Upper lobe of left lung (tissue), 4 donors: ENCODE data around the gene ARHGAP10.

Experiments
- EP300 ChIP-seq, 4 donors: sonication (generic); formaldehyde crosslinking; IDR thresholded peaks; one replicate each; pipeline ENCODE4 v1.5.1; 2017; ENCODE audit warnings: antibody characterized with exemption in 4 of 4, control low read depth in 2 of 4
- POLR2A ChIP-seq, 4 donors: fragments of 450-650 bp; IDR thresholded peaks; one replicate each; pipeline ENCODE4 v1.5.1; 2016 to 2017; ENCODE audit warnings: antibody characterized with exemption in 4 of 4, mild to moderate bottlenecking in 2 of 4

GRCh38 chr4:147734496-147734895 is 2.6 kb downstream of the ARHGAP10 start:
- TF ChIP-seq EP300 (IDR thresholded peaks at IDR 0.05) (no peak), POLR2A (IDR thresholded peaks at IDR 0.05) (no peak)
